GM21367 (cell line): ENCODE data around the gene MGAT4C.
"Not testable (repeated sequence)": the region's sequence is repeated elsewhere in the genome, so short reads cannot be mapped to it uniquely, and the experiment has no call there.

Source experiments
- ATAC-seq: cut with Tn5 transposase; IDR thresholded peaks from one replicate; pipeline ENCODE4 v1.9.1; 2021; ENCODE audit not compliant: unreplicated experiment

The MGAT4C gene

GRCh38 chr12:86256163-86256562 is at the start of gene MGAT4C:
Gene MGAT4C (minus strand): TSS chr12:86256391.
- ATAC-seq: no peak

- not testable (repeated sequence) for ATAC-seq
These were observed 40.2 kb upstream of the MGAT4C start for GRCh38 chr12:86296396-86296795.

- ATAC-seq: no peak
These were observed 37.6 kb upstream of the MGAT4C start for GRCh38 chr12:86293682-86294240.

- no peak for ATAC-seq
These were observed 36.3 kb upstream of the MGAT4C start for GRCh38 chr12:86292480-86292879.

GRCh38 chr12:86290615-86291014 is 34.4 kb upstream of the MGAT4C start:
- ATAC-seq: no peak

- ATAC-seq: no peak
These were observed 29.9 kb upstream of the MGAT4C start for GRCh38 chr12:86286119-86286518.

GRCh38 chr12:86283620-86284019 is 27.4 kb upstream of the MGAT4C start:
- no peak for ATAC-seq

- ATAC-seq: no peak
These were observed 19.2 kb upstream of the MGAT4C start for GRCh38 chr12:86275356-86275755.

- no peak for ATAC-seq
These were observed 9.1 kb upstream of the MGAT4C start for GRCh38 chr12:86265329-86265695.

- no peak for ATAC-seq
These were observed 8.5 kb upstream of the MGAT4C start for GRCh38 chr12:86264451-86265328.

- no peak for ATAC-seq
These were observed 5.4 kb upstream of the MGAT4C start for GRCh38 chr12:86261578-86261977.

GRCh38 chr12:86261142-86261541 is 5.0 kb upstream of the MGAT4C start:
- ATAC-seq: no peak

- no peak for ATAC-seq
These were observed 4.0 kb upstream of the MGAT4C start for GRCh38 chr12:86260183-86260582.

GRCh38 chr12:86257134-86257533 is 943 bp upstream of the MGAT4C start:
- no peak for ATAC-seq

GRCh38 chr12:86254399-86255107 is 1.6 kb downstream of the MGAT4C start:
- ATAC-seq: no peak

- ATAC-seq: no peak
These were observed 6.3 kb downstream of the MGAT4C start for GRCh38 chr12:86249851-86250250.

GRCh38 chr12:86249276-86249675 is 6.9 kb downstream of the MGAT4C start:
- ATAC-seq: no peak

GRCh38 chr12:86247871-86248270 is 8.3 kb downstream of the MGAT4C start:
- no peak for ATAC-seq

- no peak for ATAC-seq
These were observed 14.6 kb downstream of the MGAT4C start for GRCh38 chr12:86241600-86241999.

- no peak for ATAC-seq
These were observed 21.8 kb downstream of the MGAT4C start for GRCh38 chr12:86234316-86234855.

GRCh38 chr12:86233126-86233525 is 23.1 kb downstream of the MGAT4C start:
- ATAC-seq: no peak
